Placental pericyte (primary cell): ENCODE results near the gene PANK3. TPM values are rescaled to one million over a fixed set of nuclear protein-coding genes. Genes with fewer than 3 reads are reported as not detected.

ENCODE experiments used
- small RNA-seq: library from RNA; depleted of rRNA; stranded (forward); fragments of <200 nt; gene quantifications from one replicate; pipeline ENCODE3, GENCODE V24; 2012; ENCODE audit warnings: low replicate concordance
- total RNA-seq: library from RNA; depleted of rRNA; stranded (reverse); fragments of >200 nt; gene quantifications from 2 replicates; pipeline ENCODE4 v1.2.3, GENCODE V29; 2012

The PANK3 gene
- total RNA-seq: 30.4 and 49.4 TPM in 2 replicates

DNA sequence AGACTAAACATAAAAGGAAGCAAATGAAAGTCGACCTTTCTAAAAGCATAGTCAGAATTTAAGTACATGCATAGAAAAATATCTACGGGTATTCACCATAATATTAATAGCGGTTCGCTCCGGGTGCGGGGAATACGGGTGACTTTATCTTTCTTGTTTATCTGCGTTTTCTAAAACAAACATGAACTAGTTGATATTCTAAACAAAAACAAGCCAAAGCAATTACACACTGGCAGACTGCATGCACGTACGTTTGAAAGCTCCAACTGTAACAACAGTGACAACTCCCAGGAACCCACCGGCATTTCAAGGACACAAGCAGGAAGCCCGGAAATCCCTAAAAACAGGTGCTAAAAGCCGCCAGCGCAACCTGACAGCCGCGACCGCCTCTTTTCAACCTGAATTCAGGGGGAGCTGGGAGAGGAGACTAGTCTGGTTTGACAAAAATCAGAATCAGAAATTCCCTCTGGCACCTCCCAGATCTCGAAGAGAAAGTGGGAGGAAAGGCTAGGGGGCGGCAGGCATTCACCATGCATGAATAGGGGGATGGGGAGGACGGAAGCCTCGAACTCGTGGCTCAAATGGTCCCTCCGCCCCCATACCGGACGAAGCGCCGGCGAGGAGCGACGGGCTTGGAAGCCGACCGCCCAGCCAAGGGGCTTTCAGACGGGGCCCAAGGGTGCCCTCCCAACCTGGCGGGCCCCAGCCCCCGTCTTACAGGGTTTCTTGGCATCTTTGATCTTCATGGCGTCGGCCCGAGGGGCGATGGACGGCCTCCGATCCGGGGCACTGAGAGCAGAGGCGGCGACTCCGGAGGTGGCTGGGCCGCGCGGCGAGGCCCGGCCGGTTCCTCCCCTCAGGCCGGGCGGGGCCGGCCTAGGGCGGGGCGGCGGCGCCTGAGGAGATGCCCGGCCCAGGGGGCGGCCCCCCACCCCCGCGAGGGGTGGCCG lies at the start of gene PANK3:
Gene PANK3, minus strand, starts transcription at position 831 of the 950 bp plus-strand sequence. Its CDS starts 85 bp downstream, at position 746.

DNA sequence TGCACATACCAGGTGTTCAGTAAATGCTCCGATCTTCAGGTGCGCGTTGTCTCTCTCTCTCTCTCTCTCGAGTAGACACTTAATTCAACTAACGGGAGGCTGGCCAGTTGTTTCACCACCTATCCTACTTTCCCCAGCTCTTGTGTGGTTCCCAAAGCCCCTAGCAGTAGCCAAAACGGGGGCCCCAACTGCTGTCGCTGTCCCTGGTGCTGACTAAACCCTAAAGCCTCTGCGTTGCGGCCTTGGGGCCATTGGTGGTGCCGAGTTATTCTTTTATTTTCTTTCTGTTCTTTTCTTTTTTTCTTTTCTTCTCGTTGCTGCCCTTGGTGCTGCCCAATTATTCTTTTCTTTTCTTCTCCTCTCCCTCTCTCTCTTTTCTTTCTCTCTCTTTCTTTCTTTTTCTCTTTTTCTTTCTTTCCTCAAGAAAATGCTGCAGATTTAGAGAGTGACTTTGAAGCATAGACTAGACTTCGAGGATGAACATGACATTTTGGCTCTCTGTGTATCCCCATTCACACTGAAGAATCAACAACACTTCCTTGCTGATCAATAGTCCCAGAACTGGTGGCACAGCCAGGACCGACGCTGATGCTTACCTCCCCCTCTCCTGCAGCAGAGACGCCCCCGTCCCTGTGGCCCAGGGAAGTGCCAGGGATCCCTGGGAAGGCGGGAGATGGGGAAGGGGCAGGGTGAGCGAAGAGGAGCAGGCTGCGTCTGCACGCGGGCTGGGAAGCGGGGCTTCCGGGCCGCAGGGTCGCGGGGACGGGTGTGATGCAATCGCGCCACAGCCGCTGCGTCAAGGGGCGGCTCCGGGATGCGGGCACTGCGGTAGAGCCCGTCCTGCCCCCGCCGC lies 50.4 kb downstream of the PANK3 start, which contains the start of gene FBLL1:
Gene FBLL1, plus strand, starts transcription at position 785 of the 853 bp plus-strand sequence. CDS start 200 bp downstream, outside the sequence.

Small RNA genes within 50 kb of the gene (small RNA-seq; reads per million reads assigned to genes)
- 50.1 reads per million, percentile 98 among the genes with 10 or more reads in this experiment for gene MIR103A1

Other genes starting within 250 kb of the PANK3 start
- gene RARS1, start 92.9 kb downstream of the PANK3 start, total RNA-seq: 146 and 180 TPM in 2 replicates
- 0.29 and 0.66 TPM in 2 replicates for gene FBLL1, start 50.1 kb downstream of the PANK3 start, total RNA-seq